ENCODE data around the gene ATXN7L1.

The ATXN7L1 gene

DNA sequence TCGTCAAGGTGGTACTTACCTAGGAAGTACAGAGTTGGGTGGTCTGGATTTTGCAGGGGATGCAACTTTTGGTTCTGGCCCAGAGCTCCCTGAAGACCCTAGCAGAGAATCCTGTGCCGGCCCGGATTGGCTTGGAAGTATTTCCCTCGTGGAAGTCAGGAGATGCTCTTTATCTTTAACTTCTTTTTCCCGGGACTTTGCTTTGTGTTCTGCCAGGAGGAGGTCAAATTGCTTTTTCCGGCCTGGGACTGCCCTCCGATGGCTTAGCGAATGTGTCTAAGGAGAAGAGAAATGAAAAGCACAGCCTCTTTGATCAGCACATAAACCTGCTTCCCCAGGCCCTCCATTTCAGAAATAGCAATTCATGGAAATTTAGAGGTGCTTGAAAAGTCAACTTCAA is 238.1 kb downstream of the ATXN7L1 start:
- no peak overlapping the region for H4K8ac ChIP-seq (ENCODE audit: low read depth, low read length)
- H3K4me3 ChIP-seq (ENCODE audit: low read length in 2 of 2): peak overlapping the region; percentile 21 to 51
- no peak overlapping the region for H3K4ac ChIP-seq (ENCODE audit: low read length)
- H3K27me3 ChIP-seq (ENCODE audit: control insufficient read depth in 3 of 3, insufficient read depth in 3 of 3, low read depth in 1 of 3, low read length in 3 of 3): no peaks in the 10 kb centered on the region
- no peak for DNase-seq (ENCODE audit: low spot score)
- H3K79me1 ChIP-seq (ENCODE audit: low read depth, low read length): peaks cover 2% of the 10 kb centered on the region
- peaks cover 24 to 28% of the 10 kb centered on the region in 2 donors for H3K4me1 ChIP-seq (ENCODE audit: control insufficient read depth in 2 of 2, insufficient read depth in 1 of 2, low read depth in 1 of 2, low read length in 2 of 2)
- no peak overlapping the region for H2BK12ac ChIP-seq (ENCODE audit: low read length)
- no peak overlapping the region for H2AK5ac ChIP-seq (ENCODE audit: low read depth, low read length)
- no peak overlapping the region for H2BK120ac ChIP-seq (ENCODE audit: low read depth, low read length)
- peak overlapping the region; percentile 66 for H3K4me2 ChIP-seq (ENCODE audit: insufficient read depth, low read length, poor library complexity, severe bottlenecking)
- H3K18ac ChIP-seq (ENCODE audit: low read length): peak overlapping the region; percentile 96
- H3K9me3 ChIP-seq (replicated peaks in 1 of 2; ENCODE audit: control insufficient read depth in 2 of 2, insufficient read depth in 1 of 2, low read depth in 1 of 2, low read length in 2 of 2): no peaks in the 10 kb centered on the region
- no peak overlapping the region for H3K9ac ChIP-seq (ENCODE audit: low read depth, low read length, poor library complexity)
- peak overlapping the region; percentile 82 for H2AFZ ChIP-seq (ENCODE audit: low read length)
- H3K27ac ChIP-seq (replicated peaks; ENCODE audit: low read length): peak overlapping the region; percentile 73
- H3K23ac ChIP-seq (ENCODE audit: low read depth, low read length, poor library complexity): peak overlapping the region; percentile 11
- H2BK15ac ChIP-seq (ENCODE audit: low read length): no peak overlapping the region
- peaks cover 7 to 35% of the 10 kb centered on the region in 2 donors for H3K36me3 ChIP-seq (replicated peaks in 1 of 2; ENCODE audit: control insufficient read depth in 2 of 2, insufficient read depth in 2 of 2, low read length in 2 of 2)
- no peak overlapping the region for H3K14ac ChIP-seq (ENCODE audit: low read length)
- H2BK5ac ChIP-seq (ENCODE audit: low read length): no peak overlapping the region
- no peak overlapping the region for H4K91ac ChIP-seq (ENCODE audit: low read depth, low read length, poor library complexity)
- no CpG with 5 or more reads among the region's 8 CpGs for WGBS, 2 donors (ENCODE audit: extremely low coverage in 2 of 2, insufficient read length in 2 of 2, insufficient replicate concordance in 1 of 2)

DNA sequence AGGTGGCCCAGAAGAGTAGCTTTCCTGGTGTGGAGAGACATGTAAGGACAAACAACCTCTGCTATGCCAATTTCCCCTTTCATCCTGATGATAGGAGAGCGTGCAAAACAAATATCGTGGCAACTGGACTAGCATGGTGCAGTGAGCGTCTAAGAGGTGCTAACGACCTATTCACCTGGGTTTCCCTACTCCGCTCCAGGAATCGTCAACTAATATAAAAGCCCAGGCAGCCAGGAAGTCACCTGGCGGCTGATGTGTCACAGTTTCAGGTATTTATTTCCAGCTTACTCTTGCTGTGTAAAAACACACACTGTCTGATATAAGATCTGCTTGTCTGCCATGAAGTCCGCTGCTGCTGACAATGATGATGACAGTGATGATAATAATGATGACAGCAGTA is 238.6 kb downstream of the ATXN7L1 start:
- Histone ChIP-seq H4K91ac (ENCODE audit: low read depth, low read length, poor library complexity) (no peak overlapping the region), H3K23ac (ENCODE audit: low read depth, low read length, poor library complexity) (no peak overlapping the region), H3K4me2 (ENCODE audit: insufficient read depth, low read length, poor library complexity, severe bottlenecking) (no peak overlapping the region), H3K27ac (replicated peaks; ENCODE audit: low read length) (no peak overlapping the region), H2AFZ (ENCODE audit: low read length) (no peak overlapping the region), H3K18ac (ENCODE audit: low read length) (no peak overlapping the region), H3K9ac (ENCODE audit: low read depth, low read length, poor library complexity) (no peak overlapping the region), H3K4ac (ENCODE audit: low read length) (no peak overlapping the region), H2BK120ac (ENCODE audit: low read depth, low read length) (no peak overlapping the region), H2BK12ac (ENCODE audit: low read length) (no peak overlapping the region), H3K4me3 (ENCODE audit: low read length in 2 of 2) (peak overlapping the region in 1 of 2 donors; percentile 51), H2BK5ac (ENCODE audit: low read length) (no peak overlapping the region), H3K36me3 (replicated peaks in 1 of 2; ENCODE audit: control insufficient read depth in 2 of 2, insufficient read depth in 2 of 2, low read length in 2 of 2) (peaks cover 7 to 39% of the 10 kb centered on the region in 2 donors), H3K79me1 (ENCODE audit: low read depth, low read length) (peaks cover 2% of the 10 kb centered on the region), H3K9me3 (replicated peaks in 1 of 2; ENCODE audit: control insufficient read depth in 2 of 2, insufficient read depth in 1 of 2, low read depth in 1 of 2, low read length in 2 of 2) (no peaks in the 10 kb centered on the region), H2BK15ac (ENCODE audit: low read length) (no peak overlapping the region), H3K27me3 (ENCODE audit: control insufficient read depth in 3 of 3, insufficient read depth in 3 of 3, low read depth in 1 of 3, low read length in 3 of 3) (no peaks in the 10 kb centered on the region), H4K8ac (ENCODE audit: low read depth, low read length) (no peak overlapping the region), H3K14ac (ENCODE audit: low read length) (no peak overlapping the region), H2AK5ac (ENCODE audit: low read depth, low read length) (no peak overlapping the region), H3K4me1 (ENCODE audit: control insufficient read depth in 2 of 2, insufficient read depth in 1 of 2, low read depth in 1 of 2, low read length in 2 of 2) (peaks cover 21 to 23% of the 10 kb centered on the region in 2 donors)
- no peak for DNase-seq (ENCODE audit: low spot score)
- no CpG with 5 or more reads among the region's 8 CpGs for WGBS, 2 donors (ENCODE audit: extremely low coverage in 2 of 2, insufficient read length in 2 of 2, insufficient replicate concordance in 1 of 2)

GRCh38 chr7:105636982-105637381 is 239.4 kb downstream of the ATXN7L1 start:
- no peak overlapping the region for H3K4me3 ChIP-seq (ENCODE audit: low read length in 2 of 2)
- H3K23ac ChIP-seq (ENCODE audit: low read depth, low read length, poor library complexity): no peak overlapping the region
- H3K14ac ChIP-seq (ENCODE audit: low read length): no peak overlapping the region
- peaks cover 2% of the 10 kb centered on the region for H3K79me1 ChIP-seq (ENCODE audit: low read depth, low read length)
- no peak overlapping the region for H2BK15ac ChIP-seq (ENCODE audit: low read length)
- H4K91ac ChIP-seq (ENCODE audit: low read depth, low read length, poor library complexity): no peak overlapping the region
- H4K8ac ChIP-seq (ENCODE audit: low read depth, low read length): no peak overlapping the region
- no peak overlapping the region for H2BK12ac ChIP-seq (ENCODE audit: low read length)
- H3K9me3 ChIP-seq (replicated peaks in 1 of 2; ENCODE audit: control insufficient read depth in 2 of 2, insufficient read depth in 1 of 2, low read depth in 1 of 2, low read length in 2 of 2): no peaks in the 10 kb centered on the region
- H3K4ac ChIP-seq (ENCODE audit: low read length): no peak overlapping the region
- no CpG with 5 or more reads among the region's 8 CpGs for WGBS, 2 donors (ENCODE audit: extremely low coverage in 2 of 2, insufficient read length in 2 of 2, insufficient replicate concordance in 1 of 2)
- no peak overlapping the region for H3K18ac ChIP-seq (ENCODE audit: low read length)
- DNase-seq (ENCODE audit: low spot score): no peak
- H2AFZ ChIP-seq (ENCODE audit: low read length): no peak overlapping the region
- peaks cover 21% of the 10 kb centered on the region in 2 donors for H3K4me1 ChIP-seq (ENCODE audit: control insufficient read depth in 2 of 2, insufficient read depth in 1 of 2, low read depth in 1 of 2, low read length in 2 of 2)
- H3K4me2 ChIP-seq (ENCODE audit: insufficient read depth, low read length, poor library complexity, severe bottlenecking): no peak overlapping the region
- no peak overlapping the region for H3K9ac ChIP-seq (ENCODE audit: low read depth, low read length, poor library complexity)
- H2BK120ac ChIP-seq (ENCODE audit: low read depth, low read length): no peak overlapping the region
- H3K36me3 ChIP-seq (replicated peaks in 1 of 2; ENCODE audit: control insufficient read depth in 2 of 2, insufficient read depth in 2 of 2, low read length in 2 of 2): peaks cover 7 to 37% of the 10 kb centered on the region in 2 donors
- no peaks in the 10 kb centered on the region for H3K27me3 ChIP-seq (ENCODE audit: control insufficient read depth in 3 of 3, insufficient read depth in 3 of 3, low read depth in 1 of 3, low read length in 3 of 3)
- H2AK5ac ChIP-seq (ENCODE audit: low read depth, low read length): no peak overlapping the region
- no peak overlapping the region for H3K27ac ChIP-seq (replicated peaks; ENCODE audit: low read length)
- H2BK5ac ChIP-seq (ENCODE audit: low read length): no peak overlapping the region

- Histone ChIP-seq H3K9ac (ENCODE audit: low read depth, low read length, poor library complexity) (no peak overlapping the region), H2AFZ (ENCODE audit: low read length) (no peak overlapping the region), H3K4ac (ENCODE audit: low read length) (no peak overlapping the region), H3K4me2 (ENCODE audit: insufficient read depth, low read length, poor library complexity, severe bottlenecking) (no peak overlapping the region), H4K8ac (ENCODE audit: low read depth, low read length) (no peak overlapping the region), H3K14ac (ENCODE audit: low read length) (no peak overlapping the region), H3K4me3 (ENCODE audit: low read length in 2 of 2) (no peak overlapping the region), H3K18ac (ENCODE audit: low read length) (no peak overlapping the region), H3K36me3 (replicated peaks in 1 of 2; ENCODE audit: control insufficient read depth in 2 of 2, insufficient read depth in 2 of 2, low read length in 2 of 2) (peaks cover 8 to 53% of the 10 kb centered on the region in 2 donors), H3K79me1 (ENCODE audit: low read depth, low read length) (peaks cover 2% of the 10 kb centered on the region), H2BK12ac (ENCODE audit: low read length) (no peak overlapping the region), H3K9me3 (replicated peaks in 1 of 2; ENCODE audit: control insufficient read depth in 2 of 2, insufficient read depth in 1 of 2, low read depth in 1 of 2, low read length in 2 of 2) (no peaks in the 10 kb centered on the region), H3K27me3 (ENCODE audit: control insufficient read depth in 3 of 3, insufficient read depth in 3 of 3, low read depth in 1 of 3, low read length in 3 of 3) (no peaks in the 10 kb centered on the region), H4K91ac (ENCODE audit: low read depth, low read length, poor library complexity) (no peak overlapping the region), H2BK5ac (ENCODE audit: low read length) (no peak overlapping the region), H2BK15ac (ENCODE audit: low read length) (no peak overlapping the region), H2BK120ac (ENCODE audit: low read depth, low read length) (no peak overlapping the region), H2AK5ac (ENCODE audit: low read depth, low read length) (no peak overlapping the region), H3K4me1 (ENCODE audit: control insufficient read depth in 2 of 2, insufficient read depth in 1 of 2, low read depth in 1 of 2, low read length in 2 of 2) (peaks cover 19 to 20% of the 10 kb centered on the region in 2 donors), H3K23ac (ENCODE audit: low read depth, low read length, poor library complexity) (peak overlapping the region; percentile 16), H3K27ac (replicated peaks; ENCODE audit: low read length) (no peak overlapping the region)
- no peak for DNase-seq (ENCODE audit: low spot score)
- no CpG with 5 or more reads among the region's 6 CpGs for WGBS, 2 donors (ENCODE audit: extremely low coverage in 2 of 2, insufficient read length in 2 of 2, insufficient replicate concordance in 1 of 2)
Measured at GRCh38 chr7:105635197-105635596, 241.2 kb downstream of the ATXN7L1 start.

All from neuronal stem cell (in vitro differentiated cells).